GM18873 (cell line): ENCODE results near the gene SPRYD4.
A peak's percentile ranks its signal among the peaks of the same experiment; 100 is the strongest.
"Not testable (repeated sequence)": the region's sequence is repeated elsewhere in the genome, so short reads cannot be mapped to it uniquely, and the experiment has no call there.

Experiments
- ATAC-seq: cut with Tn5 transposase; IDR thresholded peaks from one replicate; pipeline ENCODE4 v1.9.1; 2021; ENCODE audit warnings: mild to moderate bottlenecking, moderate library complexity, moderate number of reproducible peaks; ENCODE audit not compliant: unreplicated experiment, low FRiP score

SPRYD4 gene

DNA sequence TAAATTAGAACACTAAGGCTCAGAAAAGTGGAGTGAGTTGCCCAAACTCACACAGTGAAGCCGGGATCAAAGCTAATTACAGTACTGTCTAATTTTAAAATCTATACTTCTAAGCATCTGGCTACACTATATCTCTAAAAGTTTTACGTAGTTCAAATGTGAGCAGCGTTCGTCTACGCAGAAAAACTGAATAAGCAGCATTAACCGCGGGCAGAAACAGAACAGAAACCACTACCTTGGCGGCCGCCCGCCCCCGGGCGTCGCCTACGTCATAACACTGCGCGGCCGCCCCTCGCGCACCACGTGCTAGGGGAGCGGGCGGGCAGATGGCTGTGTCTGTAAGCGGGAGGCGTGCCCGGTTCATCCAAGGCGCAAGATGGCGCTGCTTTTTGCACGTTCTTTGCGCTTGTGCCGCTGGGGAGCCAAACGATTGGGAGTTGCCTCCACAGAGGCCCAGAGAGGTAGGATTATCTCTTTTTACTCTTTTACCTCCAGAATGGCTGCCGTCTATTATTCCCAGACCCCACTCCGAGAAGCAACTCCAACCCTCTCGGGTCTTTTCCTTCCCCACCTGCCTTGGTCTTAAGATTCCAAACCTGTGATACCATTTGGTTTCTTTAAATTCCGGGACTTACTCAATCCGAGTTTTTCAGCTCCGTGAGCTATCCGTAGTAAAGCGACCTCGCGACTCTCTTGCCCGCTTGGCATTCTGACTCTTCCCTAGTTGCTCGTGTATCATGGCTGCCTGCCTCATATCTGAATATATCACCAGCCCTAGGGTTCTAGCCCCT is at the start of gene SPRYD4:
Gene SPRYD4 (plus strand): TSS at position 363 of the 791 bp plus-strand sequence. CDS start 14 bp downstream, at position 377.
- peak; percentile 73 for ATAC-seq

DNA sequence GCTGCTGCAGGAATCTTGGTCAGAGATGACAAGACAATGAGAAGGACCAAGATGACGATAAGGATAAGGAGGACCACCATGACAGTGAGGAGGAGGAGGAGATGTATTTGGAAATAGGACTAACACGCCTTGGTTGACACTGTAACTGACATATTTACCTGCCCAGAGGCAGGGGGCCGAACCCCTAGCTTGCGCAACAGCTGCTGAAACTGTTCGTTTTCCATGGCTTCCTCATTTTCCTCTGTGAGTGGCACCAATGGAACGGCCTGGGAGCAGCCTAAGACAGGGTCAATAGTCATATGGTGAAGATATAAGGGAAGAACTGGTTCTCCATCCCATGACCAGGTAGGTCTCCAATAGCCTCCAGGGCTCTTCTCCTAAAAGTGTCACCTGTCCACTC is 48.0 kb upstream of the SPRYD4 start:
- ATAC-seq, result no peak

DNA sequence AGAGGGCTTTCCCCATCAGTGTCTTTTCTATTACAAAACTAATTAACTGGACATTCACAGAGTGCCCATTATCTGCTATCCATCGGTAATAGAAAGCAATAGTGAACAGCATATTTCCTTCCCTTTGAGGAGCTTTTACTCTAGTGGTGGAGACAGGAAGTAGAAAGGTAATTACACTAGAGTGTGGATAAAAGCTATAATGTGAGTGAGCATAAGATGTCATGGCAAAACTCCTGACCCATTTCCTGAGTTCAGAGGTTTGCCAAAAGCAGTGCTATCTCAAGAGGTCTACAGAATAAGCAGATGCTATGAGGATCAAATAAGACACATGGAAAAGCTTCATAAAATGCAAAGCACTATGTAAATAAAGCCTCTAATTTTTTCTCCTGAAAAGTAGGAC is 43.2 kb upstream of the SPRYD4 start:
- no peak for ATAC-seq

DNA sequence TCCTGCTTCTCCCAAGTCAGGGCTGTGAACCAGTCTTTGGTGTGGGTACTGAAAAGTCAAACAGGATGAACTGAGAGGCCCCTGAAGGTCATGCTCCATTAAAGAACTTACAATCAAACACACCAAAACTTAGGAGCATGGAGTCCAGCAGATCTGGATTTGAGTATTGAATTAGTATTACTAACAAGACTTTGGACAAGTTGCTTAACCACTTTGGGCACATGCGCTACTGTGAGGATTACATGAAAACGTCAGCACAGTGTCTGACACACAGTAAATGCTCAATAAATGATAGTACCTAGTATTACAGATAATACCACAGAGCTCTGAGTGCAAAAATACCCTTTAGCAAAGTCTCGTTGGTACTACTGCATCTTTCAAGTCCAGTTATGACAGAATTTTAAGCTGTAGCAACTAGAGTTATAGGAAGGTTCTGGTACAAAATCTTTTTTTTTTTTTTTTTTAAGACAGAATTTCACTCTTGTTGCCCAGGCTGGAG is 42.4 kb upstream of the SPRYD4 start:
- no peak for ATAC-seq

DNA sequence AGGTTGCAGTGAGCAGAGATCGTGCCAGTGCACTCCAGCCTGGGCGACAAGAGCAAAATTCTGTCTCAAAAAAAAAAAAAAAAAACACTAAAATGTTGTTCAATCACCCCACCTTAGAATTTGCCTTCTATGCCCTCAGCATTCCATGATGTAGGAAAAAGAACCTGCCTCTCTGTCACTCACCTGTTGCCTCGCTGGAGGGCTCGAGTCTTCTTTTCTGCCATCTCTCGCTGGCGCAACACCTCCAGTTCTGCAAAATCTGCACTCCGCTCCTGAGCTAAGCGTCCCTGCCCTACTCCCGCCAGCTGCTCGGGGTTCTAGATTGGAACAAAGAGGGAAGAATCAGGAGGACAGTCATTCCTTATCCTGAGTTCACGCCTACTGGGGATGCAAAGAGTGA is 37.1 kb upstream of the SPRYD4 start:
- no peak for ATAC-seq

DNA sequence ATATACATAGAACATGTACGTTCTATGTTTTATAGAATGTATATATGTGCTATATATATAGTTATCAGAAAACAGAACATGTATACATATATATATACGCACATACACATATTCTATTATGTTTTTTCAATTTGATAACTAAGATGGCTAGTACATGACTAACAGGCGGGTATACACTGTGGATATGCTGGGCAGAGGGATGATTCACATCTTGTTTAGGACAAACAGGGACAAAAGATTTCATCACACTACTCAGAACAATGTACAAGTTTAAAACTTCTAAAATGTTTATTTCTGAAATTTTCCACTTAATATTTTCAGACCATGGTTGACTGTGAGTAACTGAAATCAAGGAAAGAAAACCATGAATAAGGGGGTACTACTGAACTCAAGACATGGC is 36.5 kb upstream of the SPRYD4 start:
- no peak for ATAC-seq

DNA sequence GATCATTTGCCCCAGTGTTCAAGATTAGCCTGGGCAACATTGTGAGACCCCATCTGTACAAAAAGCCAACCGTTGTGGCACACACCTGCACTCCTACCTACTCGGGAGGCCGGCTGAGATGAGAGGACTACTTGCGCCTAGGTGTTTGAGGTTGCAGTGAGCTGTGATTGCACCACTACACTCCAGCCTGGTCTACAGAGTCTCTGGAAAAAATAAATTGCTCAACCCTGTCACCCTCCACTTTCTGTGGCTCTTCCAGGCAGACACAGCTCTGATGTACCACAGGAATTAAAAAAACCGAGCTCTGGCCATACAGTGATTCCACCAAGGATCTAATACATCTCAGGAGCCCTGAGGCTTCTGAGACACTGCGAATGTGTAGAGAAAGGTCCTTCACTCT is 33.5 kb upstream of the SPRYD4 start:
- ATAC-seq, result no peak

DNA sequence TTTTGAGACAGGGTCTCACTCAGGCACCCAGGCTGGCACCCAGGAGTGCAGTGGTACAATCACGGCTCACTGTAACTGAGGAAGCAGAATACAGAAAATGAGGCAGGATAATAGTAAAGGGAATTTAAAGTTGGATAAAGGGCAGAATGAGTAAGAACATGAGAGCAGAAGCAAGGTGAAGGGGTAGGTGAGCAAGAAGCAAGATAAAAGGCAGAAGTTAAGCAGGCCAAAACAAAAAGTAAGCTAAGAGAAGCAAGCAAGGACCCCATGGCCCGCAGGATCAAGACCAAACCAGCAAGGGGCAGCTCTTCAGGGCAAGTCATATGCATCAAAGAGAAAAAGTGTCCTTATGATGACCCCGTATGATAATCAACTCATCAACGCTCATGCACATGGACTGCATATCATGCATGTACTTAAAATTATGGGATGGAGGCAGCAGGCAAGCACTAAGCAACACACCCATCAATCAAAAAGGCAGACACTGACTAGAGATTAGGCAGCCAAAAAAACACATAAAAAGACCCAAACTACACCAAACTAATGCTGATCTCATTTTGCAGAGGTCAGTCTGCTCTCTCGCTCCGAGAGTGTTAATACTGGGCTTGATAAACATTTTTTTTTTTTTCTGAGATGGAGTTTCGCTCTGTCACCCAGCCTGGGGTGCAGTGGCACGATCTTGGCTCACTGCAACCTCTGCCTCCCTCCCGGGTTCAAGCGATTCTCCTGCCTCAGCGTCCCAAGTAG is 30.8 kb upstream of the SPRYD4 start:
- no peak for ATAC-seq

DNA sequence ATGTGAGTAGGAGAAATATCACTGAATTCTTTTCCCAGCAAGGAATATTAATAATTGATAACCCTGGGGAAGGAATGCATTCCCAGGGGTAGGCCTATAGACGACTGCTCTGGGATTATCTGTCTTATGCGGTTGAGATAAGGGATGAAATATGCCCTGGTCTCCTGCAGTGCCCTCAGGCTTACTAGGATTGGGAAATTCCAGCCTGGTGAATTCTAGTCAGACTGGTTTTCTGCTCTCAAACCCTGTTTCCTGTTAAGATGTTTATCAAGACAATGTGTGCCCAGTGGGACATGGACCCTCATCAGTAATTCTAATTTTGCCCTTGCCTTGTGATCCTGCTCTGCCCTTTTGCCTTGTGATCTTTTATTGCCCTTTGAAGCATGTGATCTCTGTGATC is 25.2 kb upstream of the SPRYD4 start:
- not testable (repeated sequence) for ATAC-seq

DNA sequence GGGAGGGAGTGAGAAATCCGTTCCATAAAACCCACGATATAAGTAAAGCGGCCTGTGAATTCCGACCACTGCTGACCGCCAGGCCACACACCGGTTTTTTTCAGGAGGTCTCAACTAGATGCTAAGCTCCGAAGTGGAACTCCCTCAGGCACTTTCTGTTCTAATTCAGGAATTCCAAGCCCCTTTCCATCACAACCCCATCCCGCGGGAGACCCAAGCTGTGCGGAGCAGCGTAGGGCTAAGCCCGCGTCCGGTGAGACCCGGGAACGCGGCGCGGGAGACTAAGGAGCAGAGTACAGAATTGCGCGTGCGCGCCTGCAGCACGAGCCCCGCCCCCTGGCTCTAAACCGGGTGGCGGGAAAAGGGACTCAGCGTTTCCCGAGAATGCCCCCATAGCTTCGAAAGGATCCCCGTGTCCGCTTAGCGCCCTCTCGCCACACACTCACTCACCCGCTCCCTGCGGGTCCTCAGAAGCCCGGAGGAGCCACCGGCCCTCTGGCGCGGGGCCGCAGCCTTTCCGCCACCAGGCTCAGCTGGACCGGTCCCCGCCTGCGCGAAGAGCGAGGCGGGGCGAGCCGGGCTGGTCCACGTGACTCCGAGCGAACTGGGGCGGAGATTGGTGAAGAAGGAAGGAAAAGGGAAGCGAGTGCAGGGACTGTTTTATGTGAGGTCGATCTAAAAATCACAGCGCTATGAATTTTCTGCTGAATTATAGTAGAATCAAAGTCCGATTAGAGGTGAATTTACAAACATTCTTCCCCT is 19.3 kb upstream of the SPRYD4 start, which contains the start of gene TIMELESS:
Gene TIMELESS (minus strand): TSS at position 567 of the 762 bp plus-strand sequence. CDS start 15,256 bp downstream, outside the sequence.
- ATAC-seq, result peak; percentile 80

DNA sequence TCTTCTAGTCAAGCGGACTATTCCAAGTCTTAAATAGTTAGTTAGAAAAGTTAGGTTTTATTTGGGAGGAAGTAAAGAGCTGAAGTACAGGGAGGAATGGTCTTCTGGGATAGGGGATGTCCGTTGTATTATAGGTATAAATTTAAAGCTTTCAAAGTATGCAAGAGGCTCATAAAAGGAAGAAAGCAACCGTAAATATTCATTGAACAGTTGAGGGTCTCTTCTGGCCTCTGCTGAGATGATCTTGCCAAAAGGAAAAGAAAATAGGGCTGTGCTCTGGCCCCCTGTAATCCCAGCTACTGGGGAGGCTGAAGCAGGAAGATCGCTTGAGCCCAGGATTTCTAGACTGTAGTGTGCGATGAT is 18.8 kb upstream of the SPRYD4 start:
- ATAC-seq, result no peak

DNA sequence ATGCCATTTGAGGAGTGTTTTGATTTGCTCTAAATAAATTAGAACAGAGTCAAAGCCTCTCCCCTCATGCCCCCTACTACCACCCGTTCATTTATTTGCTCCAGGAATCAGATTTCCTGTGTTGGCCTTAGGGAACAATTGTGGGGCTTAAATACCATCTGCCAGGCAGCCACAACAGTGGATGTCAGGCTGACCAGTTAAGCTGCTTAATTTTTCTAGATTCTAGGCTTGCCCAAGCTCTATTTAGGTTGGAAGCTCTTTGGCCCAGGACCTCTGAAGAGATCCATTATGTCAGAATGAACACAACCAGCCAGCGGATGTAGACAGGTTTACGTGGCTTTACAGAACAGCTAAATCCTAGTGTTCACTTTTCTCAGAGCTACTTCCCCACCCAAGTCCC is 18.1 kb upstream of the SPRYD4 start:
- no peak for ATAC-seq

DNA sequence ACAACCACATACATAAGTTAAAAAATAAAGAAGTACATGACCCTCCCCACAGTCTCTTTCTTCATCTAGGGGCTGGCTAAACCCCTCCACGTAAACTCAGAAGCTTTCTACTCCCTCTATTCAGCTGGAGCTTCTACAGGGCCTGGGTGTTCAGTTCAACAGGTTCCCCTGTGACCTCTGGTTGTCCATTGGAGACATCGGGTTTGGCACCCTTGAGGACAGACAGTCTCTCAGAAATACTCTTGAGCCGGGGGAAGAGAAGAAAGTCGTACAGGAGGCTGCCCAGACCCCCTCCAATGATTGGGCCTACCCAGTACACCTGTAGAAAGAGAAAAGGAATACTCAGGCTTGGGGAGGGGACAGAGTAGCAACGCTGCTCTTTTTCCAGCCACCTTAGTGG is 17.2 kb upstream of the SPRYD4 start:
- ATAC-seq, result no peak

DNA sequence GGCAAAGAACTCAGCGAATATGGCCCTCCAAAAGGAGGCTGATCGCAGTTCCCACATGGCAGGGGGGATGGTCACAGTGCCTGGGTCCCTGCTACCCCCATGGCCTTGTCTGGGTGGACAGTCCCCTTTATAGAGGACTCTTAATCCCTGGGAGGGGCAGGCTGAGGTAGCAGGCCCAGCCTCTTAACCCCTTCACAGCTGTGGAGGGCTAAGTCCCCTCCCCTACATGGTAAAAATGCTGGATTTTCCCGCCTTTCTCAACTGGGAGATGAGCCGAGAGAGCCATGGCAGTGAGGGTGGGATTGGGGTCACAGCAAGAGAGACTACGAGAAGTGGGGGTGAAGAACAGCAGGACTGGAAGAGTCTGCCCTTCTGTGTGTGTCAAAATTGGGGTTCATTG is 13.8 kb upstream of the SPRYD4 start, which contains the start of gene MIP:
Gene MIP (minus strand): TSS at position 101 of the 400 bp plus-strand sequence. CDS start 44 bp downstream, at position 57.
- ATAC-seq, result no peak

DNA sequence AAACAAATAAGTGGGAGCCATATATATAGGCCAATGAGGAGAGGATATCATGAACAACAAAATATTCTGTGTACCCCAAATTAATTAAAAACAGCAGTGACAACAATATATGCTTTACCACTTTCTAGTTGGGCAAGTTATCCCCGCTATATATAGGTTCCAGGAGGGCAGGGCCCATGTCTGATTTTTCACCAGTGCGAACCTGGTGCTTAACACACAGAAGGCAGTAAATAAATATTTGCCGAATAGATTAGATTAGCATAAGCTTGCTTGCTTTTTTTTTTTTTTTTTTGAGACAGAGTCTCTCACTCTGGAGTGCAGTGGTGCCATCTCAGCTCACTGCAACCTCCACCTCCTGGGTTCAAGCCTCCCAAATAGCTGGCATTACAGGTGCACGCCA is 10.6 kb upstream of the SPRYD4 start:
- no peak for ATAC-seq

DNA sequence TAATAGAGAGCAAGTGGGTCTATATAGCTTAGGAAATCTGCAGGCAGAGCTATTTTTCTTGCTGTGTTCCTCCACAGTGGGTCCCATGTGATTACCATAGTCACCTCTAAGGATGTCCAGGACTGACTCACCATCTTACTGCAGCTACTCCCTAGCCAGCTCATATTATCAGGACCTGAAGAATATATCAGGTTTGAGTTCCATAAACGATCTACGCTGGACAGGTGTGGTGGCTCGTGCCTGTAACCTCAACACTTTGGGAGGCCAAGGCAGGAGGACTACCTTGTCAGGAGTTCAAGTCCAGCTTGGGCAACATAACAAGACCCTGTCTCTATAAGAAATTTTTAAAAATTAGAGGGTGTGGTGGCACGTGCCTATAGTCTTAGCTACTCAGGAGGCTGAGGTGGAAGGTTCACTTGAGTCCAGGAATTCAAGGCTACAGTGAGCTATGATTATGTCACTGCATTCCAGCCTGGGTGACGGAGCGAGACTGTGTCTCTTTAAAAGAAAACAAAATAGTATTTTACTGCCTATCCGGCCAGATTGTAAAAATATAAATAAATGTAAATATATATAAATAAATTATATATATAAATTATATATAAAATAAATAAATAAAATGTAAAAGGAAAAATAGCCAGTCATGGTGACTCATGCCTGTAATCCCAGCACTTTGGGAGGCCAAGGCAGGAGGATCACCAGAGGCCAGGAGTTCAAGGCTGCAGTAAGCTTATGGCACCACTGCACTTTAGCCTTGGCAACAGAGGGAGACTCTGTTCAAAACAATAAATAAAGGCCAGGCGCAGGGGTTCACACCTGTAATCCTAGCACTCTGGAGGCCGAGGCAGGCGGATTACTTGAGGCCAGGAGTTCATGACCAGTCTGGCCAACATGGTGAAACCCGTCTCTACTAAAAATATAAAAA is 6.9 kb upstream of the SPRYD4 start:
- ATAC-seq, result no peak

DNA sequence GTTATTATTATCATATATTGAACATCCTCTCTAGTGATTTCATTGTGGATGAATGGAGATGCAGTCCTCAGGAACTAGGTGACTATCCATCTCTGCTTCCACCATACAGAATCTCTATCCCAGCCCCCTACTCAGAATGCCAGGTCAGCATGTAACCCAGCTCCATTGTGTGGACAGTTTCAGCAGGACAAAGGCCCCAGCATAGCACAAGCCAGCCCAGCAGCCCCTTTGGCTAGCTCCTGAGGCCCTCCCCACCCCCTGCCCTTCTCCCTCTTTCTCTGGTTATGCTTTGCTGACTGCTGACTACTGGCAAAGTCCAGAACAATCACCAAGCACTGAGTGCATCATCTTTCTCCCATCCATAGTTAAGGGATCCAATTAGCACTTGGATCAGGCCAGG is 5.8 kb upstream of the SPRYD4 start:
- ATAC-seq, result no peak

DNA sequence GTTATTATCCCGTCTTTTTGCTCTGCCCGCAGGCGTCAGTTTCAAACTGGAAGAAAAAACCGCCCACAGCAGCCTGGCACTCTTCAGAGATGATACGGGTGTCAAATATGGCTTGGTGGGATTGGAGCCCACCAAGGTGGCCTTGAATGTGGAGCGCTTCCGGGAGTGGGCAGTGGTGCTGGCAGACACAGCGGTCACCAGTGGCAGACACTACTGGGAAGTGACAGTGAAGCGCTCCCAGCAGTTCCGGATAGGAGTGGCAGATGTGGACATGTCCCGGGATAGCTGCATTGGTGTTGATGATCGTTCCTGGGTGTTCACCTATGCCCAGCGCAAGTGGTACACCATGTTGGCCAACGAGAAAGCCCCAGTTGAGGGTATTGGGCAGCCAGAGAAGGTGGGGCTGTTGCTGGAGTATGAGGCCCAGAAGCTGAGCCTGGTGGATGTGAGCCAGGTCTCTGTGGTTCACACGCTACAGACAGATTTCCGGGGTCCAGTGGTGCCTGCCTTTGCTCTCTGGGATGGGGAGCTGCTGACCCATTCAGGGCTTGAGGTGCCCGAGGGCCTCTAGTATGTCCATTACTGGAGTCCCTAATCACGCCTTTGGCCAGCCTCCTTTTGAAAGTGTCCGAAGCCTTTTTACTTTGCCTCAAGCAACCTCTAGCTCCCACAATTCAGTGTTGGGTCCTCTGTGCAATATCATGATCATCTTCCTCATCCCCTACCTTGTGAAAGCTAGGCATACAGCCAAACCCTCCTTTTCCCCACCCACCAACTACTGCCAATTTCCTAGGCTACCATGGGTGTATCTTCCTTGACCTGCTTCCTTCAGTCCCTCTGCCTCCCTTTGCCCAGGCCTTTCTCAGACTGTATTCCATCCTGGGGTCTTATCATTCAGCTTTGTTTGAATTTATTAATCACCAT is 891 bp downstream of the SPRYD4 start:
- ATAC-seq, result no peak

DNA sequence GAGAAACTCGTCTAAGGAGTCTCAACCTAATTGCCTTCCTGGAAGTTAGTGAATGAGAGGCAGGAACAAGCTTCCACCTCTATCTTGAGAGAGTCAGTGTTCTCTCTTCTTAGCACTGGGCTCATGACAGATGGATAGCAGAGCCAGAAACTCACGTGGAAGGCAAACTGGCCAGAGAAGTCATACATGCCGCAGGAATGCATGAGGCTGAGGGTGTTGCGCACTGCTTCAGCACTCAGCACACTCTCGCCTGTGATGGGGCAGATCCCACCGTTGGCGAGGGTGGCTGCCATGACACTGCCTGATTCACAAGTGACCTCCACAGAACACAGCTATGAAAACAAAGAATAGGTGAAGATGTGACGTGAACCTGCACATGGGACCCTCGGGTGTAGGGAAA is 6.0 kb downstream of the SPRYD4 start:
- ATAC-seq, result no peak
